ENCODE measurements around the gene RXYLT1. TPM values are rescaled to one million over a fixed set of nuclear protein-coding genes. Genes with fewer than 3 reads are reported as not detected.

The RXYLT1 gene
- total RNA-seq, 2 donors from 2014 or later, result 7.9 to 13.4 TPM

GRCh38 chr12:63849106-63849620, 69.5 kb downstream of the RXYLT1 start:
- Mint-ChIP-seq H3K36me3 (no peaks in the 10 kb centered on the region), H3K9me3 (no peaks in the 10 kb centered on the region), H3K27ac (no peak overlapping the region)
- ATAC-seq, result no peak
- DNase-seq (ENCODE audit: low spot score in 2 of 2), result no peak

GRCh38 chr12:63849641-63850040, 69.9 kb downstream of the RXYLT1 start:
- ATAC-seq, result no peak
- no peak overlapping the region for H3K27ac Mint-ChIP-seq
- H3K9me3 Mint-ChIP-seq, result no peaks in the 10 kb centered on the region
- DNase-seq (ENCODE audit: low spot score in 2 of 2), result no peak
- no peaks in the 10 kb centered on the region for H3K36me3 Mint-ChIP-seq

GRCh38 chr12:63853978-63854377, 74.3 kb downstream of the RXYLT1 start:
- Mint-ChIP-seq H3K27ac (no peak overlapping the region), H3K36me3 (no peaks in the 10 kb centered on the region), H3K9me3 (no peaks in the 10 kb centered on the region)
- no peak for ATAC-seq
- no peak for DNase-seq (ENCODE audit: low spot score in 2 of 2)

- DNase-seq (ENCODE audit: low spot score in 2 of 2), result no peak
- Mint-ChIP-seq H3K36me3 (no peaks in the 10 kb centered on the region), H3K9me3 (no peaks in the 10 kb centered on the region), H3K27ac (no peak overlapping the region)
- no peak for ATAC-seq
Measured at GRCh38 chr12:63855299-63855698, 75.6 kb downstream of the RXYLT1 start.

- Mint-ChIP-seq H3K27ac (no peak overlapping the region), H3K36me3 (no peaks in the 10 kb centered on the region), H3K9me3 (no peaks in the 10 kb centered on the region)
- DNase-seq (ENCODE audit: low spot score in 2 of 2), result no peak
- ATAC-seq, result no peak
Measured at GRCh38 chr12:63857771-63858670, 78.3 kb downstream of the RXYLT1 start.

Other genes starting within 250 kb of the RXYLT1 start
- gene DPY19L2, start 111.4 kb upstream of the RXYLT1 start, total RNA-seq, result 1 to 10 TPM in 1 of 2 donors, not detected in 1; 3.8 TPM
- gene SRGAP1, start 64.8 kb downstream of the RXYLT1 start, total RNA-seq, result under 1 TPM in 1 of 2 donors, not detected in 1; 0.25 TPM

Measured in activated naive CD4-positive, alpha-beta T cell treated with anti-CD3 and anti-CD28 coated beads, Interleukin-2, amount 50 U/mL, for 72 hours (primary cell).